BE2C (cell line): Measurements from ENCODE around the gene SCYGR4.
"Not testable (repeated sequence)": the region's sequence is repeated elsewhere in the genome, so short reads cannot be mapped to it uniquely, and the experiment has no call there.

Experiments
- DNase-seq: peaks from one replicate; pipeline ENCODE4 v3.0.0-alpha.2; 2020
- H3K27me3 ChIP-seq: fragments of 250-450 bp; sonication (Bioruptor Pico); 2 replicates; pipeline ENCODE4 v1.5.1; 2020; ENCODE audit warnings: mild to moderate bottlenecking
- H3K36me3 ChIP-seq: fragments of 250-450 bp; sonication (Bioruptor Pico); 2 replicates; pipeline ENCODE4 v1.5.1; 2020; ENCODE audit warnings: mild to moderate bottlenecking
- H3K4me1 ChIP-seq: fragments of 250-450 bp; sonication (Bioruptor Pico); 2 replicates; pipeline ENCODE4 v1.5.1; 2020
- H3K4me3 ChIP-seq: 2 replicates; pipeline ENCODE4 v1.5.1; 2011; ENCODE audit warnings: low read depth, low read length
- H3K9me3 ChIP-seq: fragments of 250-450 bp; sonication (Bioruptor Pico); 2 replicates; pipeline ENCODE4 v1.5.1; 2020
- CTCF ChIP-seq: IDR thresholded peaks from 2 replicates; pipeline ENCODE4 v1.5.1; 2012; ENCODE audit warnings: mild to moderate bottlenecking, low read depth, low read length

Gene SCYGR4

DNA sequence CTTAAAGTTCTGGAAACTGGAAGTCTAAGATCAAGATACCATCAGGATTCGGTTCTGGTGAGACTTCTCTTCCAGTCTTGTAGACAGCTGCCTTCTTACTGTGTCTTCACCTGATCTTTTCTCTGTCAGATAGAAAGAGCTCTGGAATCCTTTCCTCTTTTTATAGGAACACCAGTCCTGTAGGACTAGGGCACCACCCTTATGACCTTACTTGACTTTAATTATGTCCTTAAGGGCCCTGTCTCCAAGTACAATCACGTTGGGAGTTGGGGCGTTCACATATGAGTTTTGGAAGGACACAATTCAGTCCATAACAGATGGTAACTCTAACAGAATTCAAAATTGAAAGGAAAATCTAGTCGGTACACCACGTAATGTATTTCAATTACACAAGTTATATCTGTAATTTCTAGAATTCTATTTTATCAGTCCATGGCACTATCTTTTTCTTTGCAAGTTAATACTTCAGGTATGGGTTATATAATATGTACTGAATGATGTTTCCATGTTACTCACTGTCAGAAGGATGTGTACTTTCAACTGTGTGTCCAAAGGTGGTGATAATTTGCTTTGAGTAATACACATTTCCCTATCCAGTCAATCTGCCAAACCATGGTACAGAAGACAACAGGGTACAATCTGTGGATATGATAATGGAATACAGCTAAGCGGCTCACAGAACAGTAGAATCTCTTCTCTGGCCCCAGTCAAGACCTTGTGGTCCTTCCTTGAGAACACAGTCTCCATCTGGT, 48.1 kb downstream of the SCYGR4 start:
- no peaks in the 10 kb centered on the region for H3K4me1 ChIP-seq
- H3K36me3 ChIP-seq, result no peaks in the 10 kb centered on the region
- peaks cover 14% of the 10 kb centered on the region for H3K27me3 ChIP-seq
- DNase-seq, result no peak
- H3K4me3 ChIP-seq, result no peak overlapping the region
- no peak for TF ChIP-seq CTCF
- no peaks in the 10 kb centered on the region for H3K9me3 ChIP-seq

DNA sequence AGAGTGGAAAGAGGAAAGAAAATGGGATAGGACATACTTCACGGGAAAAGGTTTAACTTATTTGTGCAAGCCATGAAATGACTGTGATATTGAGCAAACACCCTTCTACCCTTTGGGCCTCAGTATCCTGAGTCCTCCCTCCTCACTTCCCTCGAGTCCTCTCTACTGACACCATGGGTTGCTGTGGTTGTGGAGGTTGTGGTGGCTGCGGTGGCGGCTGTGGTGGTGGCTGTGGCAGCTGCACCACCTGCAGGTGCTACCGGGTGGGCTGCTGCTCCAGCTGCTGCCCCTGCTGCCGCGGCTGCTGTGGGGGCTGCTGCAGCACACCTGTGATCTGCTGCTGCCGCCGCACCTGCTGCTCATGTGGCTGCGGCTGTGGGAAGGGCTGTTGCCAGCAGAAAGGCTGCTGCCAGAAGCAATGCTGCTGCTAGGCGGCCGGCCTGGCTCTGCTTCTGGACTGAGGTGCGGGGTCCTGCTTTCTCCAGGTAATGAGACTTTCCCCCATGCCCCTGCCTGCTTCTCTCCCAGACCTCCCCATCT, 49.4 kb downstream of the SCYGR4 start, which contains the start of gene SCYGR5:
Gene SCYGR5, plus strand, starts transcription at position 174 of the 540 bp plus-strand sequence. Its CDS starts 0 bp downstream, at position 174.
- H3K4me3 ChIP-seq, H3K4me1 ChIP-seq, DNase-seq, H3K36me3 ChIP-seq, H3K9me3 ChIP-seq: not testable (repeated sequence)
- peaks cover 14% of the 10 kb centered on the region for H3K27me3 ChIP-seq
